GM18505 (cell line): ENCODE data around the gene PKP3.

Experiments
- ATAC-seq: cut with Tn5 transposase; IDR thresholded peaks from one replicate; pipeline ENCODE4 v1.9.1; 2021; ENCODE audit not compliant: unreplicated experiment
- POLR2A ChIP-seq: IDR thresholded peaks from 4 replicates; pipeline ENCODE4 v1.6.1; 2011; ENCODE audit warnings: borderline replicate concordance; ENCODE audit not compliant: insufficient read depth, insufficient read length; ENCODE audit errors: extremely low read depth

PKP3 gene

DNA sequence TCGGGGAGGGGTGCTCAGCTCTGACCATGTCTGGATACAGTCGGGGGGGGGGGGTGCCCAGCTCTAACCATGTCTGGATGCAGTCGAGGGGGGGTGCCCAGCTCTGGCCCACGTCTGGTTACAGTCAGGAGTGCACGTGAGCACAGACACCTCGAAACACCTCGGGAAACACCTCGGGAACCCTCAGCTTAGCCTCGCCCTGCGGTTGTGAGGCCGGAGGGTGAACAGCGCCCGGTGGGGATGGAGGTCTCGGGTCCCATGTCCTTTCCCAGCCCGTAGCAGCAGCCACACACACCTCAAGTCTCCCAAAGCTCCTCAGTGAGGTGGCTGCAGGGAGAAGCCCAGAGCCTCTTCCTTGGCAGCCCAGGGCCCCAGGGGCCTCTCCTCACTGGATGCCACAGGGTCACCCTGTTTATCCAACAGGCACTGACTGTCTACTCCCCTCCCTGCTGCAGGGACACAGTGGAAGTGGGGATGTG is 18.7 kb downstream of the PKP3 start:
- TF ChIP-seq POLR2A: no peak
- no peak for ATAC-seq

GRCh38 chr11:413120-414081 is 19.4 kb downstream of the PKP3 start:
- ATAC-seq: no peak
- TF ChIP-seq POLR2A: no peak

- ATAC-seq: no peak
- no peak for TF ChIP-seq POLR2A
Observed at GRCh38 chr11:414318-414857, 20.4 kb downstream of the PKP3 start.

- ATAC-seq: no peak
- no peak for TF ChIP-seq POLR2A
Observed at GRCh38 chr11:415640-416041, 21.6 kb downstream of the PKP3 start.

DNA sequence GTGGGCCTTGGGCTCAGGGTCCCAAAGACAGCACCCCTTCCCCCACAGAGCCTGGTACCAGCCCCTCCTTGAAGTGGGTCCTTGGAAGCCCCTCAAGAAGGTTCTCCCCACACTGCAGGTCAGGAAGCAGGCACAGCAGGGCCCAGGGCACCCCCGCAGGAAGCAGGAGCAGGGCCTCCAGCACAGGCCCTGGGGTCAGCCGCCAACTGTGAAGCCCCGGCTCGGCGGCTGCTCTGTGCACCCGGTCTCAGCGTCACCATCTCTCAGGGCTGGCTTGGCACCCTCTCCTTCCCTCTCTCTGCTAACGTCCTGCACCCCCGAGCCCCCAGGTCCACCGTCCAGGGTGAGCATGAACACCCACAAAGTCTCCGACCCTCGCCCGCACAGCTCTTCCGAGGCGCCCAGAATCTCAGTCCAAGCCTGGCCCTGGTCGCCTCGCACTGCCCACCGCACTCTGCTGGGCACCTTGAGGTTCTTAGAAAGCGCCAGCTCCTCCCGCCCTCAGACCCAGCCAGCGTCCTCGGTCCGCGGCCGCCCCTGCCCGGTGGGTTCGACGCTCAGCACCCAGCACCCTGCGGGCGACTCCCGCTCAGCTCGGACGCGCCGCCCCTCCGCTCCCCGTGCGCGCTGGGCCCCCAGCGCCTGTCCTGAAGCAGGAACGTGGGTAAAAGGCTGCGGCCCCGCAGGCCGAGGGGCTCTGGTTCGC is 22.2 kb downstream of the PKP3 start:
- no peak for ATAC-seq
- no peak for TF ChIP-seq POLR2A

DNA sequence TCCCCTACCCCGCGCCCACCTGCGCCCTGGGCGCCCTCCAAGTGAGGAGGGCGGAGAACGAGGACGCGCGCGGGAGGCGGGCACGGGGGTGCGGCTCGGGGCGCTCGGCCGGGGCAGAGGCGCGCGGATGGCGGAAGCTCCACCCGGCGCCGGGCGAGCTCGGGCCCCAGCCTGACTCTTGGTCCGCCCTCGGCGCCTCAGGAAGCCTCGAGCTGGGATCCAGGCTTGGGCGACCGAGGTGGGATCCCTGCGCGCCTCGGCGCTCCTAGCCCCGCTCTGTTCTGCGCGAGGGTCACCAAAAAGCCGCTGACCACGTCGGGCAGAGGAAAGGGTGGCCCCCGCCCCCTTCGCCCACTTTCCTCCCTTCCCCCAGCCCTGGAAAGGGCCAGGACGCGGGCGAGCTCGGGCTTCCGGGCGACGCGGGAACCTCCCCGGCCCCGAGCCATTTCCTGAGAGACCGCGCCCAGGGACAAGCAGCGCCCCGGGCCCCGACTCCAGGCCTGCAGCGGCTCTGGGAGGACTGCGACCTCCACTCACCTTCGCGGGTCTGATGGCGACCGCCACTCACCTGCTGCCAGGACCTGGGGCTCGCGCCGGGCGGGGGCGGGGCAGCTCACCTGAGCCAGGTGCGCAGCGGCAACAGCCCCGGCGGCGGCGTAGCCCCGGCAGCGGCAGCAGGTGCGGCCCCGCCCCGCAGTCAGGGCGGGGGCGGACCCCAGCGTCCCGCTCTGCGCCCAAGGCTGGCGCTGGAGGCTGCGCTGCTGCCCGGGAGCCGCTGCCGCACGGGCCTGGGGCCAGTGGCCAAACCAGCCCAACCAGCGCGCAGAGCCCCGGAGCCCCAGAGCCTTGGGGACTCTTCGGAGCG is 23.0 kb downstream of the PKP3 start:
- no peak for ATAC-seq
- no peak for TF ChIP-seq POLR2A

DNA sequence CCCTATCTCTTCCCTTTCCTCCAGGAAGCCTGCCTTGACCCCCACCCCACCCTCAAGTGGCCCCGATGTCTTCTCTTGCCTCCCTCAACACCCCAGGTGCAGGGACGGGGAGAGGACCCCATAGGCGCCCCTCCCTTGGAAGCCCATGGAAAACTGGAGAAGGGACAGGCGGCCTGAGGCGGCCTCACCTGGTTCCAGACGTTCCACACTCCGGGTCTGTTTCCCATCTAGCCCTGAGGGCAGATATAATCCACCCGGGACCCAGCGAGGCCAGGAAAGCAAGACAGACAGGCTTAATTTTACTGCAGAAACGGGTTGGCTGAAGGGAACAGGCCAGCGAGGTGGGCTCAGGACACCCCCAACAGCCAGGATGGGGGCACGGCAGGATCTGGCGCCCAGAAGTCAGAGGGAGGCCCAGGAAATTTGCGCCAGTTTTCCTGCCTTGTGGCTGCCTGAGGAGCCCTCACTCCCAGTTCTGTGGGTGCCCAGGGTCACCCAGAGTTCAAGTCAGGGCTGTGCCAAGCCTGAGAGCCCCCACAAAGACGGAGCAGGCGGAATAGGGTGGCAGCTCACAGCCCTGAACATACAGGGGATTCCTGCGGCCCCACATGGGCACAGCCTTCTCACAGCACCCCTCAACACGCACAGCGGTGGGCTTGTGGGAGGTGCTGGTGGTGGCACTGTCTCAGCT is 23.8 kb downstream of the PKP3 start:
- TF ChIP-seq POLR2A: no peak
- no peak for ATAC-seq

DNA sequence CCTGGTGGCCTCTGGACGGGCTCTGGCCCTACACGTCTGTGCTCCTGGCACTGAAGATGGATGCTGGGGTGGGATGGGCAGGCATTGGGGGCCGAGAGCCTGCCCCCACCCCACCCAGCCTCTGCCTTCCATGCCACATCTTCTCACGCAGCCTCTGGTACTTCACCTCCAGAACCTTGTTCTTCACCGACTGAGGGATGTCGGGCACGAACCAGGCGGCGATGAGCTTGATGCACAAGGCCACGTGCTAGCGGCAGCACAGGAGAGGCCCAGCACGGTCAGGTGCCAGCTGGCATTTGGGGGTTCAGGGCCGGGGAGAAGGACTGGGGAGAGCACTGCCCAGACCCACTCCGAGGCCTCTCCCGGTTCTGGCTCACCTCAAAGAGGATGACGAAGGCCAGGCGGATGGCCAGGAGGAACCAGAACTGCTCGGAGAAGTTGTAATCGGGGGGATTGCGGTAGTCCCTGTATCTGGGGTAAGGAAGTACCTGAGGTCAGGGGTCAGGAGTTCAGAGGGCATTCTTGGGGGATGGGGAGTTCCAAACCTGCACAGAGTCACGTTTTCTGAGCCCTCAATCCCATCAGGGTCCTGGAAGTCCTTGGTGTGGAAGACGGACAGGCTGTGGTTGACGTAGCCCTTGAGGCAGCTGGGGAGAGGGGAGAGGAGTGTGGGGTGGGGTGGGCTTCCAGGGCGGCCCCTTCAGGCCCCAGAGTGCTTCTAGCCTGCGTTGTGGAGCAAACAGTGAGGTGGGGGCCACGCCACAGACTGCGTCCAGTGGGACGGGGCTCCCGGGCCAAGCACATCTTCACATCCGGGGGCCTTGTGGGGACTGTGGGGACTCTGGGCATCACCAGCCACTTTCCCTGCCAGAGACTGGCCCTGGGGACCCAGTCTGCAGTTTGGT is 24.6 kb downstream of the PKP3 start:
- ATAC-seq: no peak
- TF ChIP-seq POLR2A: no peak

- ATAC-seq: no peak
- no peak for TF ChIP-seq POLR2A
Observed at GRCh38 chr11:419248-420005, 25.4 kb downstream of the PKP3 start.

DNA sequence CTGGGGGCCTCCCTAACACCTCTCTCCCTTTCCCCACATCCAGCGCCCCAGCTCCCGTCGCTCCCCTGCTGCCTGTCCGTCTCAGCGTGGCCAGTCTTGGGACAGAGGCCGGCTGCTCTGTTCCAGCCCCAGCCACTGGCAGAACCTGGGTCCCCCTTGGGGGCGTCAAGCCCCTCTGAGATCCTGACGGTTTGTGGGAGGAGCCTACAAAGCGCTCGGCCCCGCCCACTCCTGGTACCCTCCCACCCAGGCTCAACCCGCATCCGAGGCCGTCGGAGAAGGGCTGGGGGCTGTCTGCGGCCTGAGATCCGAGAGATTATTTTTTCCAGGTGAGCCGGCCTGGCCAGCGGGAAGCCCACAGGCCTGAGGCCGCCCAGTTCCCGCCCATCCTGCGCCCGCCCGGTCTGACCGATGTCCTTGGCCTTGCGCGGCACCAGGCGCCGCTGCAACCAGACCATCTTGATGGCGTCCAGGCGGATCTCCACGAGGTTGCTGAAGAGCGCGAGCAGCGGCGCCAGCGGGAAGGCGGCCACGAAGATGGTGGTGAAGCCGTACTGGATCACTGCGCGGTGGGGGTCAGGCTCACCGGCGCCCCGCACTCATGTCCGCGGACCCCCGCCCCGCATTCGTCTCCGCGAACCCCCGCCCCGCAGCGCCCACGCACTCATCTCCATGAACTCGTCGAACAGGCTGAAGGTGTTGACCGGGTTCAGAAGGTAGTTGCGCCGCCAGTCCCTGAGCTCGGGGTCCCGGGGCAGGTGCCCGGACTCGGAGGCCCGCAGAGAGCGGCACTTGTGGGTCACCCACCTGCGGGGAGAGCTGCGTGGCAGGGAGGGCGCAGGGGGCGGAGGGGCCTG is 26.3 kb downstream of the PKP3 start:
- ATAC-seq: no peak
- TF ChIP-seq POLR2A: no peak
